Measurements from ENCODE around the gene TDRD1. TPM values are rescaled to one million over a fixed set of nuclear protein-coding genes. Genes with fewer than 3 reads are reported as not detected.

TDRD1 gene
- total and polyA plus RNA-seq, 7 donors: under 0.01 to 0.28 (median 0.17) TPM; not detected in 3

- H3K4me1 ChIP-seq: no peaks in the 10 kb centered on the region
- H3K27ac ChIP-seq: no peak overlapping the region
- no peaks in the 10 kb centered on the region for H3K27me3 ChIP-seq
- TF ChIP-seq POLR2AphosphoS5 (IDR thresholded peaks at IDR 0.05): no peak
- TF ChIP-seq POLR2A (IDR thresholded peaks at IDR 0.05): no peak
- no peak for TF ChIP-seq EP300 (IDR thresholded peaks at IDR 0.05)
- TF ChIP-seq, protein P1, sequence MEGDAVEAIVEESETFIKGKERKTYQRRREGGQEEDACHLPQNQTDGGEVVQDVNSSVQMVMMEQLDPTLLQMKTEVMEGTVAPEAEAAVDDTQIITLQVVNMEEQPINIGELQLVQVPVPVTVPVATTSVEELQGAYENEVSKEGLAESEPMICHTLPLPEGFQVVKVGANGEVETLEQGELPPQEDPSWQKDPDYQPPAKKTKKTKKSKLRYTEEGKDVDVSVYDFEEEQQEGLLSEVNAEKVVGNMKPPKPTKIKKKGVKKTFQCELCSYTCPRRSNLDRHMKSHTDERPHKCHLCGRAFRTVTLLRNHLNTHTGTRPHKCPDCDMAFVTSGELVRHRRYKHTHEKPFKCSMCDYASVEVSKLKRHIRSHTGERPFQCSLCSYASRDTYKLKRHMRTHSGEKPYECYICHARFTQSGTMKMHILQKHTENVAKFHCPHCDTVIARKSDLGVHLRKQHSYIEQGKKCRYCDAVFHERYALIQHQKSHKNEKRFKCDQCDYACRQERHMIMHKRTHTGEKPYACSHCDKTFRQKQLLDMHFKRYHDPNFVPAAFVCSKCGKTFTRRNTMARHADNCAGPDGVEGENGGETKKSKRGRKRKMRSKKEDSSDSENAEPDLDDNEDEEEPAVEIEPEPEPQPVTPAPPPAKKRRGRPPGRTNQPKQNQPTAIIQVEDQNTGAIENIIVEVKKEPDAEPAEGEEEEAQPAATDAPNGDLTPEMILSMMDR (IDR thresholded peaks at IDR 0.05): no peak
- no peaks in the 10 kb centered on the region for H3K9me3 ChIP-seq
- WGBS, 2 donors: 89 to 91% methylated on average over 4 of the region's 4 CpGs
- DNase-seq: no peak
- no peak overlapping the region for H3K4me3 ChIP-seq
- intact Hi-C loops (cut with DNase I): no loop called here
- H3K36me3 ChIP-seq: no peaks in the 10 kb centered on the region
These were observed 100.1 kb downstream of the TDRD1 start for GRCh38 chr10:114279289-114279688.

GRCh38 chr10:114279901-114280644 lies 100.9 kb downstream of the TDRD1 start:
- no peaks in the 10 kb centered on the region for H3K9me3 ChIP-seq
- no peaks in the 10 kb centered on the region for H3K4me1 ChIP-seq
- H3K27ac ChIP-seq: no peak overlapping the region
- DNase-seq: no peak
- H3K4me3 ChIP-seq: no peak overlapping the region
- intact Hi-C loops (cut with DNase I): no loop called here
- H3K36me3 ChIP-seq: no peaks in the 10 kb centered on the region
- no peaks in the 10 kb centered on the region for H3K27me3 ChIP-seq
- no peak for TF ChIP-seq POLR2AphosphoS5 (IDR thresholded peaks at IDR 0.05)
- TF ChIP-seq POLR2A (IDR thresholded peaks at IDR 0.05): no peak
- no peak for TF ChIP-seq EP300 (IDR thresholded peaks at IDR 0.05)
- TF ChIP-seq, protein P1 (IDR thresholded peaks at IDR 0.05): no peak
- WGBS, 2 donors: 87 to 92% methylated on average over 8 of the region's 8 CpGs

DNA sequence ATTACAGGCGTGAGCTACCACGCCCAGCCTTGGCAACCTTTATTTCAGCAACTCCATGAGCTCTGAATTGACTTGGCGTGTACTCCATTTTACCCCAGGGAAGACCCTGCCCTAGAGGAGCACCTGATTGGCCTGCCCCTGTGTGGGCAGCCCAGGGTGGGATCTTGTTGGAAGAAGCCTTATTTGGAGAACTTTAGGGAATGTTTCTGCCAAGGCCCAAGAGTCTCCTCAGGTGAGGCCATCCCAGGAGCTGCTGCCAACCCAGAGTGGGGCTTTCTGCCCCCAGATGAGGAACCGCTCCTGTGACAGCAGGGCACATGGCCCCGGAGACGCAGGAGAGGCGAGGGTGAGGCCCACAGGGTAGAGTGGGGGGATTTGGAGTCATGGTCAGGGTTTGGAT lies 101.9 kb downstream of the TDRD1 start:
- H3K4me3 ChIP-seq: no peak overlapping the region
- TF ChIP-seq, protein P1 (IDR thresholded peaks at IDR 0.05): no peak
- TF ChIP-seq POLR2AphosphoS5 (IDR thresholded peaks at IDR 0.05) (no peak), EP300 (IDR thresholded peaks at IDR 0.05) (no peak), POLR2A (IDR thresholded peaks at IDR 0.05) (no peak)
- DNase-seq: no peak
- intact Hi-C loops (cut with DNase I): no loop called here
- 68 to 73% methylated on average over 7 of the region's 7 CpGs for WGBS, 2 donors
- H3K27ac ChIP-seq: no peak overlapping the region
- no peaks in the 10 kb centered on the region for H3K9me3 ChIP-seq
- H3K4me1 ChIP-seq: no peaks in the 10 kb centered on the region
- H3K36me3 ChIP-seq: no peaks in the 10 kb centered on the region
- H3K27me3 ChIP-seq: no peaks in the 10 kb centered on the region

DNA sequence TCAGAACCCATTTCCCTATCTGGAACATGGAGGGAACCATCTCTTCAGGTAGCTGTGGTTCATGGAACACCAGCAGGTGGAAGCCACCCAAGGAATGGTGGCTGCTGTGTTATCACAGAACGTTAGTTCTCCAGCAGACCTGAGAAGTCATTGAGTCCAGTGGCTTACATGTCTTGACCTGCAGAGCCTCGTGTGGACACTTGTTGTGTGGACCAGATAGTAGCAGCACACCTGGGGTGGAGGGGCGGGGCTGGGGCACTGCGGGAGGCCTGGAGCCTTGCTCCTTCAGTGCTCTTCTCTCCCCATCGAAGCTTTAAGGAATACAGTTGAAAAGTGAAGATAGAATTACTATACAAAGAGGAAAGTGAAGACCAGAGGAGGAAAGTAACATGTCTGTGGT lies 102.3 kb downstream of the TDRD1 start:
- 77 to 83% methylated on average over 5 of the region's 5 CpGs for WGBS, 2 donors
- no peak overlapping the region for H3K4me3 ChIP-seq
- DNase-seq: no peak
- H3K4me1 ChIP-seq: no peaks in the 10 kb centered on the region
- no peak for TF ChIP-seq EP300 (IDR thresholded peaks at IDR 0.05)
- TF ChIP-seq, protein P1 (IDR thresholded peaks at IDR 0.05): no peak
- no peak for TF ChIP-seq POLR2AphosphoS5 (IDR thresholded peaks at IDR 0.05)
- no peak for TF ChIP-seq POLR2A (IDR thresholded peaks at IDR 0.05)
- no peaks in the 10 kb centered on the region for H3K27me3 ChIP-seq
- no peaks in the 10 kb centered on the region for H3K9me3 ChIP-seq
- H3K36me3 ChIP-seq: no peaks in the 10 kb centered on the region
- no peak overlapping the region for H3K27ac ChIP-seq
- intact Hi-C loops (cut with DNase I): no loop called here

Small RNAs within 50 kb of the gene (small RNA-seq; reads per million reads assigned to genes)
- 0 reads per million in 3 donors for gene RF02277

Other genes with a start within 250 kb of the TDRD1 start
- gene ADRB1, start 135.5 kb upstream of the TDRD1 start, total RNA-seq: 10 to 100 TPM in 1 of 4 donors, 1 to 10 TPM in 3; 1.4 to 34.5 (median 3.2) TPM
- gene ADRB1, start 135.5 kb upstream of the TDRD1 start, polyA plus RNA-seq: under 1 TPM; 0.23 to 0.60 (median 0.55) TPM
- gene CCDC186, start 5.2 kb upstream of the TDRD1 start, total RNA-seq: 10 to 100 TPM; 17.6 to 27.1 (median 23.9) TPM
- gene CCDC186, start 5.2 kb upstream of the TDRD1 start, polyA plus RNA-seq: 10 to 100 TPM in 1 of 3 donors, 1 to 10 TPM in 2; 9.6 to 16.0 (median 9.9) TPM
- under 1 TPM in 2 of 4 donors, not detected in 2; 0.36 to 0.55 TPM for gene VWA2, start 59.9 kb downstream of the TDRD1 start, total RNA-seq
- gene VWA2, start 59.9 kb downstream of the TDRD1 start, polyA plus RNA-seq: 1 to 10 TPM in 1 of 3 donors, under 1 TPM in 1, not detected in 1; 0.23 to 1.3 TPM
- 10 to 100 TPM in 3 of 4 donors, 1 to 10 TPM in 1; 7.6 to 26.0 (median 19.1) TPM for gene AFAP1L2, start 225.1 kb downstream of the TDRD1 start, total RNA-seq
- gene AFAP1L2, start 225.1 kb downstream of the TDRD1 start, polyA plus RNA-seq: 1 to 10 TPM; 2.5 to 7.9 (median 4.8) TPM

All from sigmoid colon (tissue), 7 donors.